ENCODE data around the gene HM13. TPM values are rescaled to one million over a fixed set of nuclear protein-coding genes. Genes with fewer than 3 reads are reported as not detected.

The HM13 gene
- total RNA-seq, 2 donors from 2014 or later, result 99.7 to 131 TPM

DNA sequence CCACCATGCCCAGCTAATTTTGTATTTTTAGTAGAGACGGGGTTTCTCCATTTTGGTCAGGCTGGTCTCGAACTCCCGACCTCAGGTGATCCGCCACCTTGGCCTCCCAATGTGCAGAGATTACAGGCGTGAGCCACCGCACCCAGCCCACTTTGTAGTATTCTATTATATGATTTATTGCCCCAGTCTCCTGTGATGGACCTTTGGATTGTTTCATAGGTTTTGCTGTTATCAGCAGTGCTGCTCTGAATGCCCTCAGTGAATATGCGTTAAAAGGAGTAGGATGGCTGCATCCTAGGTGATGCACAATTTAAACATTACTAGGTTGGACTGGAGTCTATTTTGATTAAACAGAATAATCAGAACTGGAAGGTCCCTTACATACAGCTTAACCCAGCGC lies 101.2 kb downstream of the HM13 start:
- intact Hi-C loops (cut with DNase I), result no loop called here
- no peak overlapping the region for H3K4me3 ChIP-seq
- no peaks in the 10 kb centered on the region for H3K27me3 ChIP-seq (replicated peaks; ENCODE audit: insufficient read depth)
- H3K9me3 ChIP-seq, result no peaks in the 10 kb centered on the region
- no peak for TF ChIP-seq POLR2AphosphoS5 (IDR thresholded peaks at IDR 0.05)
- TF ChIP-seq POLR2A (IDR thresholded peaks at IDR 0.05), result no peak
- TF ChIP-seq, protein P1, sequence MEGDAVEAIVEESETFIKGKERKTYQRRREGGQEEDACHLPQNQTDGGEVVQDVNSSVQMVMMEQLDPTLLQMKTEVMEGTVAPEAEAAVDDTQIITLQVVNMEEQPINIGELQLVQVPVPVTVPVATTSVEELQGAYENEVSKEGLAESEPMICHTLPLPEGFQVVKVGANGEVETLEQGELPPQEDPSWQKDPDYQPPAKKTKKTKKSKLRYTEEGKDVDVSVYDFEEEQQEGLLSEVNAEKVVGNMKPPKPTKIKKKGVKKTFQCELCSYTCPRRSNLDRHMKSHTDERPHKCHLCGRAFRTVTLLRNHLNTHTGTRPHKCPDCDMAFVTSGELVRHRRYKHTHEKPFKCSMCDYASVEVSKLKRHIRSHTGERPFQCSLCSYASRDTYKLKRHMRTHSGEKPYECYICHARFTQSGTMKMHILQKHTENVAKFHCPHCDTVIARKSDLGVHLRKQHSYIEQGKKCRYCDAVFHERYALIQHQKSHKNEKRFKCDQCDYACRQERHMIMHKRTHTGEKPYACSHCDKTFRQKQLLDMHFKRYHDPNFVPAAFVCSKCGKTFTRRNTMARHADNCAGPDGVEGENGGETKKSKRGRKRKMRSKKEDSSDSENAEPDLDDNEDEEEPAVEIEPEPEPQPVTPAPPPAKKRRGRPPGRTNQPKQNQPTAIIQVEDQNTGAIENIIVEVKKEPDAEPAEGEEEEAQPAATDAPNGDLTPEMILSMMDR (IDR thresholded peaks at IDR 0.05), result no peak
- no peak for DNase-seq (ENCODE audit: low spot score)
- 92% methylated on average over 8 of the region's 8 CpGs for WGBS
- H3K36me3 ChIP-seq, result no peaks in the 10 kb centered on the region
- no peak overlapping the region for H3K27ac ChIP-seq
- H3K4me1 ChIP-seq (replicated peaks), result no peaks in the 10 kb centered on the region

DNA sequence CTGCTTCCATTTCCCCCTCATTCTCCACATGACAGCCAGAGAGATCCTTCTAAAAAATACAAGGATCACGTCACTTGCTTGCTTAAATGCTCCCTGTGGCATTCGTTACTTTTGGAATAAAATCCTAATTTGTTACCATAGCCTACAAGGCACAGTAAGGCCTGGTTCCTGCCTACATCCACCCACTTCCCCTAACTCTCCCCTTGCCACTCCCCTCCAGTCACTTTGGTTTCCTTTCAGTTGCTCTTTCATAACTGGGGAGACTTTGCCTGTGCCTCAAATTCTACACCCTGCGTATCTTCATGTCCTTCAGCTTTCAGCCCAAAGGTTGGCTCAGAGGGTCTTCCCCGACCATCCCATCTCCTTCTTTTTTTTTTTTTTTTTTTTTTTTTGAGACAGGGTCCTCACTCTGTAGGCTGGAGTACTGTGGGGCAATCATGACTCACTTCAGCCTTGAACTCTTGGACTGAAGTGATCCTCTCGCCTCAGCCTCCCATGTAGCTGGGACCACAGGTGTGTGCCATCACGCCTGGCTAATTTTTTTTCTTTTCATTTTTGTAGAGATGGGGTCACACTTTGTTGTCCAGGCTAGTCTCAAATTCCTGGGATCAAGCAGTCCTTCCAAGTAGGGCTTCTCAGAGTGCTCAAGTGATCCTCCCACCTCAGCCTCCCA lies 103.3 kb downstream of the HM13 start:
- TF ChIP-seq POLR2AphosphoS5 (IDR thresholded peaks at IDR 0.05) (no peak), POLR2A (IDR thresholded peaks at IDR 0.05) (no peak)
- TF ChIP-seq, protein P1 (IDR thresholded peaks at IDR 0.05), result no peak
- H3K36me3 ChIP-seq, result no peaks in the 10 kb centered on the region
- no peaks in the 10 kb centered on the region for H3K4me1 ChIP-seq (replicated peaks)
- no peak overlapping the region for H3K4me3 ChIP-seq
- no peaks in the 10 kb centered on the region for H3K9me3 ChIP-seq
- intact Hi-C loops (cut with DNase I), result no loop called here
- H3K27ac ChIP-seq, result no peak overlapping the region
- 92% methylated on average over 6 of the region's 6 CpGs for WGBS
- no peaks in the 10 kb centered on the region for H3K27me3 ChIP-seq (replicated peaks; ENCODE audit: insufficient read depth)
- DNase-seq (ENCODE audit: low spot score), result no peak

Small RNAs within 50 kb of the gene (microRNA-seq; reads per million reads assigned to microRNA genes)
- gene MIR3193, result not detected

Small RNAs within 50 kb of the gene (small RNA-seq; reads per million reads assigned to genes)
- 0 reads per million in 2 donors for gene MIR3193

Other genes with a start within 250 kb of the HM13 start
- gene DEFB116, start 205.9 kb upstream of the HM13 start, total RNA-seq, result not detected
- gene DEFB118, start 145.8 kb upstream of the HM13 start, total RNA-seq, result not detected
- 100 to 1,000 TPM in 1 of 2 donors, not detected in 1; 672 TPM for gene DEFB119, start 123.9 kb upstream of the HM13 start, total RNA-seq
- gene DEFB121, start 108.2 kb upstream of the HM13 start, total RNA-seq, result not detected
- 100 to 1,000 TPM in 1 of 2 donors, not detected in 1; 459 TPM for gene DEFB123, start 73.8 kb upstream of the HM13 start, total RNA-seq
- not detected for gene DEFB124, start 39.3 kb upstream of the HM13 start, total RNA-seq
- gene REM1, start 39.2 kb upstream of the HM13 start, total RNA-seq, result 1 to 10 TPM; 1.3 to 4.9 TPM
- 100 to 1,000 TPM; 356 to 514 TPM for gene ID1, start 90.8 kb downstream of the HM13 start, total RNA-seq
- gene COX4I2, start 123.5 kb downstream of the HM13 start, total RNA-seq, result 1 to 10 TPM in 1 of 2 donors, under 1 TPM in 1; 0.41 to 3.6 TPM
- gene BCL2L1, start 208.4 kb downstream of the HM13 start, total RNA-seq, result 100 to 1,000 TPM; 127 to 155 TPM
- gene TPX2, start 224.8 kb downstream of the HM13 start, total RNA-seq, result 10 to 100 TPM in 1 of 2 donors, 1 to 10 TPM in 1; 1.4 to 23.2 TPM

Measured in prostate gland (tissue), 2 donors.